CD4-positive, alpha-beta T cell treated with Interleukin-10 for 1 hour (primary cell): Measurements from ENCODE around the gene IGFL3.
"Not testable (repeated sequence)": the region's sequence is repeated elsewhere in the genome, so short reads cannot be mapped to it uniquely, and the experiment has no call there.

Experiments used
- DNase-seq: peaks from one replicate; pipeline ENCODE4 v3.0.0-alpha.2; 2020

The IGFL3 gene

DNA sequence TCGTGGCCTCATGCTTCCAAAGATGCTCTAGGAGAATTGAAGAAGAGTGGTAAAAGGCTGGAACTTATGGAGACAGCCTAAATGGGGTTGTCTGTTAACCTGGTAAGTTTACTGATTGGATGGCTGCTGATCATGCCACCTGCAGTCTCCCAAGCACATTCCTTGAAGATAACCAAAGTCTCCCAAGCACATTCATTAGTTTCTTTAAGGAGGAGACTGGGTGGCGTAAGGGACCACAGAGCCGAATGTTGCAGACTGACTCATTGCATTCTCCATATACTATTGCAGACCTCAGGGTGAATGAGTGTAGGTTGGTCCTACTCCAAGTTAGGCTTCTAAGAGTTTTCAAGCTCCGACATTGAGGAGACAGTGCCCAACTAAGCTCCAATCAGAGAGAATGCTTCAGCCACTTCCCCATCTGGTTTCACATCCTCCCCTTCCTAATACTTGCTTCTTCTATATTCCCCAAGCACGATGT is at the start of gene IGFL3:
Gene IGFL3, minus strand, starts transcription at position 51 of the 478 bp plus-strand sequence. Its CDS starts 39 bp downstream, at position 12.
- no peak for DNase-seq

DNA sequence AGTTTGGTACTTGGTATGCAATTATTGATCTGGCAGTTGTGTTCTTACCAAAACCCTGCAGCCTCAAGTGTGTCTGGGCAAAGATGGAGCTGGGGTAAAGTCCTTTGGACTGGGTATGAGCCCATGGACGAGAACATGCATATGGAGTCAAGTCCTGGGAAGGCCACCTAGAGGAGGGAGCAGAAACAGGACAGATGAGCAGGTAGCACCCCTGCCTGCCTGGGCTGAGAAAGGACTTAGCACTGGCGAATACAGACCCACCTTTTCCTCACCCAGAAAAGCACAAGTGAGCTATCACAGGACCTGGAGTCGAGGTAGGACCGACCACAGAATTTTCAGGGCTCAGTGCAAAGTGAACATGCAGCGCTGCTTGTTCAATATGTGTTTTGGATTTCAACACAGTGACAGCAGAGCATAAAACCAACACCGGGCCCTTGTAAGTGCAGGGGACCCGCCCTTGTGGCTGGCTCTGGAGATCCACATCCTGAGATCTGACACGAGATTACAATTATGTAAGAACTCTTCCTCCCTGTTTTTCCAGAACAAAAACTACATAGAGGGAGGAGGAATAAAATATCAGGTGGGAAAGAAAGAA is 49.5 kb upstream of the IGFL3 start:
- DNase-seq, result no peak

DNA sequence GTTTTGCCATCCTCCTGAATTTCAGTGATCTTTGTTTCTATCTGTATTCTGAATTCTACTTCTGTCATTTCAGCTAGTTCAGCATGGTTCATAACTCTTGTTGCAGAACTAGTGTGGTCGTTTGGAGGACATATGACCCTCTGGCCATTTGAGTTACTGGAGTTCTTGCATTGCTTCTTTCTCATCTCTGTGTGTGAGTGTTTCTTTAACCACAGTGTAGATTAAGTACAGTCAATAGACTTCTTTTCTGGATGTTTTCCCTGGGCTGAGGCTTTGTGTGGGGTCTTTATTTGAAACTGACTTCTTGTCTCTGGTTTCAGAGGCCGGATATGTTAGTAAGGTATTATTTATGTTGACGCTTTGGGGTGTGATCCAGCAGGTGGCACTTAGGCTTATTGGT is 38.2 kb upstream of the IGFL3 start:
- DNase-seq, result no peak

DNA sequence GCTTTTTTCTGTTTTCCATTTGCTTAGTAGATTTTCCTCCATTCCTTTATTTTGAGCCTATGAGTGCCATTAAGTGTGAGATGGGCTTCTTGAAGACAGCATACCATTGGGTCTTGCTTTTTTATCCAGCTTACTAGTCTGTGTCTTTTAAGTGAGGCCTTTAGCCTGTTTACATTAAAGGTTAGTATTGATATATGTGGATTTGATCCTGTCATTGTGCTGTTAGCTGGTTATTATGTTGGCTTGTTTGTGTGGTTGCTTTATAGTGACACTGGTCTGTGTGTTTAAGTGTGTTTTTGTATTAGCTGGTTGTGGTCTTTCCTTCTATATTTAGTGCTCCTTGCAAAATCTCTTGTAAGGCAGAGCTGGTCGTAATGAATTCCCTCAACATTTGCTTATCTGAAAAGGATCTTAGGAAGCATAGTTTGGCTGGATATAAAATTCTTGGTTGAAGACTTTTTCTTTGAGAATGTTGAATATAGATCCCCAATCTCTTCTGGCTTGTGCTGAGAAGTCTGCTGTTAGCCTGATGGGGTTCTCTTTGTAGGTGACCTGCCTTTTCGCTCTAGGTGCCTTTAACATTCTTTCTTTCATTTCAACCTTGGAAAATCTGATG is 37.3 kb upstream of the IGFL3 start:
- DNase-seq, result not testable (repeated sequence)

DNA sequence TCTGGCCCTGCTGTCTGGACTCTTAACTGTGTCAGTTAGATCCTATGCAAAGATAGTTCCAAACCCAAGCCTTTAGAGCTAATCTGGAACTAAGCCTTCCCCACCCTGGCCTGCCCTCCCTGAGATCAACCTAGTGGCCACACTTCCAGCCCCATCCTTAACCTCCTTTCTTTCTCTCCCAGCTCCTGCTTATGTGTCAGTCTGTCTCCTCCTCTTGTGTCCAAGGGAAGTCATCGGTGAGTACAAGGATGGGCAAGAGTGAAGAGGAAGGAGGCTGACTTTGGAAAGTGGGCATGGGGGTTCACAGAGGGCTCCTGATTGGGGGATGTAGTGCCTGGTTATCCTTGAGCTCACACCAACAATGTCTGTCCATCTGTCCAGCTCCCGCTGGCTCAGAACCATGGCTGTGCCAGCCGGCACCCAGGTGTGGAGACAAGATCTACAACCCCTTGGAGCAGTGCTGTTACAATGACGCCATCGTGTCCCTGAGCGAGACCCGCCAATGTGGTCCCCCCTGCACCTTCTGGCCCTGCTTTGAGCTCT is 35.8 kb upstream of the IGFL3 start:
- DNase-seq, result no peak

DNA sequence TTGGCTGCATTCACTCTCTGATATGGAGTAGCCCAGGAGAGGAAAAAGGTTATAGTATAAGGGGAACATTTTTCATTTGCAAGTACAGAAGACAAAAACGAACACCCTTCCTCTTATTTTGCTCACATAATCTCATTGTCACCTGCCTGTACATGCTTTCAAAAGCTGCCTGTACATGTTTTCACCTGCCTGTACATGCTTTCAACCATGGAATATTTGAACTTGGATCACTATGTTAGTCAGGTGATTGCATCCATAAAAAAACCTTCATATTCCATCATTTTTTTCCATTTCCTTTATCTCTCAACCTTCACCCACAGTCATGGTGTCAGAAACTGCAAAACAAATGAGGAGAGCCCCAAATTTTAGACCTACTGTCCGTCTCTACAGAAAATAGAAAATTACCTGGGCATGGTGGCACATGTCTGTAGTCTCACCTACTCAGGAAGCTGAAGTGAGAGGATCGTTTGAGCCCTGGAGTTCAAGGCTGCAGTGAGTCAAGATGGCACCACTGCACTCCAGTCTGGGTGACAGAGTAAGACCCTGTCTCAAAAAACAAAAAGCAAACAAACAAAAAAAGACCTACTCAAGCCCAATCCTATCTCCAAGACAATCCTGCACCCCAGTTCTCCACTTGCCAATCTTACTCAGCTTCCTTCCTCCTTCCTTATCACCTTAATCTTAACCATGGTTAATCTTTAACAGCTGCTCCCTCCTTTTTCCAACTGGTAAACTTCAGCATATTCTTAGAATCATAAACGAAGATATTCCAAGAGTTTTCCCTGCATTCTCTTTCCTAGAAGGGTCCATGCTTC is 35.1 kb upstream of the IGFL3 start:
- no peak for DNase-seq

DNA sequence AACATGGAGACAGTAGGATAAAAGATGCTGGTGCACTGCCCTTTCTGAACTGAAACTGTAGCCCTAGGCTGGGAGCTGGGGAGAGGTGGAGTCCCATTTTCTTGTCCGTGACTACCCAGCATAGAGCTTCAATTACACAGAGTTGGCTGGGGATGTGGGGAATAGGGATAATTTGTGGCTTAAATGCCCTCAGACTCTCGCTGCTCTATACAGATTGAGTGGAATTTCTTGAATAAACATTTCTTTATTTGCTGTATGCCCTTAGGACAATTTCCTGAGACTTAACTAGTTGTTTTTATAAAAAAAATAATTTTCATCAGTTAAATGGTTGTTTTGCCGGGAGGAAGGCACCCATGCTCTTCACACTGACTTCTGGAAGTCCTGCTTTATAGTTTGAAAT is 30.7 kb upstream of the IGFL3 start:
- no peak for DNase-seq

DNA sequence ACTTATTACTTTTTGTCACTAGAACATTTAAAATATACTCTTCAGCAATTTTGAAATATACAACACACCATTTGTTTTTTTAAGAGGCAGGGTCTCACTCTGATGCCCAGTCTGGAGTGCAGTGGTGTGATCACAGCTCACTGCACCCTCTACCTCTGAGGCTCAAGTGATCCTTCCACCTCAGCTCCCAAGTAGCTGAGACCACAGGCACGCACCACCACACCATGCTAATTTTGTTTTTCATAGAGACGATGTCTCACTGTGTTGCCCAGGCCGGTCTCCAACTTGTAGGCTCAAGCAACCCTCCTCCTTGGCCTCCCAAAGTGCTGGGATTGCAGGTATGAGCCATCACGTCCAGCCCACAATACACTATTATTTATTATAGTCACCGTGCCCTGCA is 26.1 kb upstream of the IGFL3 start:
- DNase-seq, result no peak

DNA sequence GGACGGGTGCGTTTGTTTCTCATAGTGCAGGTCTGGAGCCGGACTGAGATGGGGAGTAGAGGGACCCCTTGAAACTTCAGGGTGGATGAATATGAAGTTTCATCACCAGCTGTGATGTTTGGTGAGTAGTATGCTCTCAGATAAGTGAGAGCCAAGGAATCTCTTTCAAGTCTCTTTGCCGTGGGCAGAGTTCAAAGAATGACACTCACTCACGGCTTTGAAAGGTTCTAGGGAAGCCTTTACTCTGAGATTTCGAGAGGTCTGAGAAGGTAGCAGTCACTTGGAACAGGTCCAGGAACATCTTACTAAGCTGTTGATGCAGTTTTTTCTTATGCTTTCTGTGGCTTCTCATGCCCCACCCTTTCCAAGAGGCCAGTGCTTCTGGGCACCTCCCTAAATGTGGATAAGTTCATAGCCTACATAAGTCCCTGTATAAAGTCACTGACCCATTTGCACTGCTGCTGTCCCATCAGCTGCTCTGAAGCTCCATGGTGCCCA is 23.4 kb upstream of the IGFL3 start, which contains the start of gene IGFL2:
Gene IGFL2, plus strand, starts transcription at position 448 of the 498 bp plus-strand sequence. Its CDS starts 41 bp downstream, at position 489.
- no peak for DNase-seq

DNA sequence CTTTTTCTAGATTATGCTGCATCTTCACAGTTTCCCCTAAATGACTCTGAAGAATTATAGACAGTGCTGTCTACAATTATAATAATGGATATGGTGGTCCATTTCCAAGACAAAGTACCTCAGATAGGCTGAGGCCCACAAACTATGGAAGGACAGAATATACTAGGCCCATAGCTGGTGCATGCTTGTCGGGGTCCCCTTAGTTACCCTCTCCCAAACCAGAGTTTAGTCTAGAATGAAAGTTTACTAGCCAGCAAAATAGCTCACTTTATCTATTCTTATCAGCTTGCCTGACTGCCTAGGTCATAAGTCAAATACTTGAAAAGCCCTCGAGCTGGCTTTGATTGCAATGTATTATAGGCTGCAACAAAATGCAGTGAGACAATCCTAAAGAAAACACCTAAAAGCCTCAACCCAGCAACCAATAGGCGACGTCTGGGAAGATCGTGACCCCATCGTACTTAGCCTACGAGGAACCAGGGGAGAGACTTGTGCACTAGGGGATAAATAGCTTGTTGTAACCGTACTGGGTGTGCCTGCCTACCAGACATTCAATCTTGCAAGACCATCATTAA is 22.8 kb upstream of the IGFL3 start:
- DNase-seq, result no peak

DNA sequence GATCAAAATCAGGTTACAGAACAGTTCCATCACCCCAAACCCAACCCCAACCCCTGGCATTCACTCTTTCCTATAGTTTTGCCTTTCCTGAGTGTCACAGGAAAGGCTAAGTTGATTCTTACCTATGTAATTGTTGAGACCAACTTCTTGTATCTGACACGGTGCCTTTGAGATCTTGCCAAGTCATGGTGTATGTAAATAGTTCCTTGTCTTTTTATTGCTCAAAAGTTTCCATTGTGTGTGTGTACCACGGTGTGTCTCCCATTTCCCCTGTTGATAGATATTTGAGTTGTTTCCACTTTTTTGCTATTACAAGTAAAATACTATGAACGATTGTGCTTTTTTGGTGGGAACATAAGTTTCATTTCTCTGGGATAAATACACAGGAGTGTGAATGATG is 20.3 kb upstream of the IGFL3 start:
- DNase-seq, result no peak

DNA sequence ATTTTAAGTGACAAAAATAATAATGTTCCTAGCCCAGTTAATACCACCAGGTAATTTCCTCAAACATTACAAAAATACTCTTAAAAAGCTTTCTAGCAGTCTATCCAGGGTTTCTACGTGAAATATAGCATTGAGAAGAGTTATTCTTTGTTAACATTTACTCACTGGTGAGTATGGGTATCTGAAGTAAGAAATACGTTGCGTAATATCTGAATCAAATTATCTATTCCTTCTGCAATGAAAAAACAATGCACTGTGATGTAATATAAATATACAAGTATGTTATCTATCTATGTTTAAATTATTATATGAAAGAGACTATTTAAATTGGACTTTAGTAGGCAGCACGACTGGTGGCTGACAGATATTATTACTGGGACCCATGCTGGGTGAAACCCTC is 17.8 kb upstream of the IGFL3 start:
- DNase-seq, result no peak

DNA sequence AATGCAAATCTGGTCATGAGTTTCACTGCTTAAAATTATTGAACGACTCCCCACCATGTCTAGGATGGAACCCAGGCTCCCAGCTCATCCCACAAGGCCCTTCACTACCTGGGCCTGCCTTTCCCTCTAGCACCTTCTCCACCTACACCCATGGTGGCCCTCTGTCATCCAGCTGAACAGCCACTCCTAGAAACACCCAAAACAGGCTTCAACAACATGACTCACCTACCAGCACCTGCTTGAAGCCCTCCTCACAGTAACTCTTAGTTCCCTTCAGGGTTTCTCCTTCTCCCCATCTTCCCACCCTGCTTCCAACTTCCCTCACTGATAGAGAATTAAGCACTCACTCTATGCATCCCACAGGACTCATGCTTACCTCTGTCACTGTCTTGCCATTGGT is 16.9 kb upstream of the IGFL3 start:
- DNase-seq, result no peak

DNA sequence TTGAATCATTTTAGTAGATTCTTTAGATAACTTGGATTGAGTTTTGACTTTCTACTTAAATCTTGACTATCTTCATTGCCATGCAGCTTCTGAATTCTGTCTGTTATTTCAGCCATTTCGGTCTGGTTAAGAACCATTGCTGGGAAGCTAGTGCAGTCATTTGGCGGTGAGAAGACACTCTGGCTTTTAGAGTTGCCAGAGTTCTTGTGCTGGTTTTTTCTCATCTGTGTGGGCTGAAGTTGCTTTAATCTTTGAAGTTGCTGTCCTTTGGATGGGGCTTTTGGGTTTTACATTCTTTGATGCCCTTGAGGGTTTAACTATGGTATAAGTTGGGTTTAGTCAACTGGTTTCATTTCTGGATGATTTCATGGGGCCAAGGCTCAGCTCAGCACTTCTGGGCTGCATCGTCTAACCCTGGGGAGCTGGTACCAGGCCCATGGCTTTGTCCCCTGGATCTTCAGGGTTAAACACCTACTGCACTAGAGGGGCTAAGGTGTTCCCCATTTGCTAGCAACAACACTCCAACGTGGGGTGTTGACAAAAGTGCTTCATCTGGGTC is 13.5 kb upstream of the IGFL3 start:
- DNase-seq, result no peak

DNA sequence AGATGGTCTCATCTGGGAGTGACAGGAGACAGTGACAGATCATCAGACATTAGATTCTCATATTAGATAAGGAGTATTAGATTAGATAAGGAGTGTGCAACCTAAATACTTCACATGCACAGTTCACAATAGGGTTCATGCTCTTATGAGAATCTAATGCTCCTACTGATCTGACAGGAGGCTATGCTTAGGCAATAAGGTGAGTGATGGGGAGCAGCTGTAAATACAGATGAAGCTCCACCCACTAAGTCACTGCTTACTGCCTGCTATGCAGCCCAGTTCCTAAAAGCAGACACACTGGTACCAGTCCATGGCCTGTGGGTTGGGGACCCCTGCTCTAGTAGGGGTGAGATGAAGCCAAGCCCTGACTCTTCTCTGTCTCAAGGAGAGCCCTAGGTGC is 10.0 kb upstream of the IGFL3 start:
- no peak for DNase-seq

DNA sequence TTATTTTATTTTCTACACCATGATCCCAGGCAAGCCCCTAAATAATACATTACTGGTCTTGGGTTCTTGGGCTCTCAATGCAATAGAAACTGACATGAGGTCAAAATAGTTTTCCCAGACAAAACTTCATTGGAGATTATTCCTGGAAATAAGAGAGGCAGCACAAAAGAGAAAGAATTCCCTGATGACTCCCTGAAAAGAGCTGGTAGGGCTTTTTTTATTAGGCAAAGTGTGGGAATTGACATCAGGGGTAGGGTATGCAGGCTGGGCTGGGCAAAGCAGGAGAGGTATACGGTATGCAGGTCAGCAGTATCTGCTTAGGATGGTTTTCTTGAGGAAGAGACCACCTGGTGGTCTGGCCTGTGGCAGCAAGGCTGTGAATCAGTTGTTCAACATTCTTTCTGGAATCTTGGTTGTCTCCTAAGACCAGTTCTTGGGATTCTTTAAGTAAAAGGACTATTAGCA is 9.3 kb upstream of the IGFL3 start:
- no peak for DNase-seq

DNA sequence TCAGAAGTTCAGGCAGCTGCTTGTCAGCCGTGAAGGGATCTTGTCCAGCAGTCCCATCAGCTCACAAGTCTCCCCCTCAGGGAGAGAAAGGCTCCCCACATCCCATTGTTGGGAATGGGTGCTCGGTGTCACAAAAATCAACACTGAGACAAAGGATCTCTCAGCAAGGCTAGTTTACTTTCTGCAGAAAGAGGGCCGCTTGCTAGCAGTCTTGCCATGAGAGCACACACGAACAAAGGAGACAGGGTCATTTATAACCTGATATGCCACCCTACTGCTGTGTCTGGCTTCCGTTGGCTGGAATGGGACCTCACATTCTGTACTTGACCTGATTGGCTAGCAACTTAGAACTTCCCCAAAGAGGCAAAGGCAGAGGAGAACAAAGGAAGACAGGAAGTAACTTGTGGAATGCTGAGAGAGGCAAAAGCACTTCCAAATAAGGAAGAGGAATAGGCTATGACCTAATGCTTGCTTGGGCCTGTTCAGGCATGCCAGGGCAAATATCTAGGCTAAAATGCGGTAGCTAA is 8.7 kb upstream of the IGFL3 start:
- no peak for DNase-seq

DNA sequence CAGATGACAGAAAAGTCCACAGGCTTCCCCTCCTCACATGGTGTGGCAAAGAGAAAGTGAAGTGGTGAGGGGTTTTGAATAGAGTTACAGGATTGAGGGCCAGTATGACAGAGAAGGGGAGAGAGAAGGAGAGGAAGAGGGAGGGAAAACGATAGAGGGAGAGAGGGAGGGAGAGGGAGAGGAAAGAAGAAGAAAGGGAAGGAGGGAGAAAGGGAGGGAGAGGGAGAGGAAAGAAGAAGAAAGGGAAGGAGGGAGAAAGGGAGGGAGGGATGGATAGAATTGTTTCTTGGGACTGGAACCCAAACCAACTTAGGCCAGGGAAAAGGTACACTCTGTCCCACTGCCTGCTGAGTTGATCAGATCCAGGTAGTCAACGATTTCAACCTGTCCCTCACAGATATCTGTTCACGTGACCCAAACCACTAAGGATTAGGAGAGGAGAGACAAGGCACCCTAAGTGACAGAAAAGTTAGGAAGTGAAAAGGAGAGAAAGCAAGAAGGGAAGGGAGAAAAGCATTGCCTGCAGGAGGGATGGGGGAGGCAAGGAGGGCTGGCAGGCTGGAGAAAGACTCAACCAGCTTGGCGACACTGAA is 8.1 kb upstream of the IGFL3 start:
- no peak for DNase-seq

DNA sequence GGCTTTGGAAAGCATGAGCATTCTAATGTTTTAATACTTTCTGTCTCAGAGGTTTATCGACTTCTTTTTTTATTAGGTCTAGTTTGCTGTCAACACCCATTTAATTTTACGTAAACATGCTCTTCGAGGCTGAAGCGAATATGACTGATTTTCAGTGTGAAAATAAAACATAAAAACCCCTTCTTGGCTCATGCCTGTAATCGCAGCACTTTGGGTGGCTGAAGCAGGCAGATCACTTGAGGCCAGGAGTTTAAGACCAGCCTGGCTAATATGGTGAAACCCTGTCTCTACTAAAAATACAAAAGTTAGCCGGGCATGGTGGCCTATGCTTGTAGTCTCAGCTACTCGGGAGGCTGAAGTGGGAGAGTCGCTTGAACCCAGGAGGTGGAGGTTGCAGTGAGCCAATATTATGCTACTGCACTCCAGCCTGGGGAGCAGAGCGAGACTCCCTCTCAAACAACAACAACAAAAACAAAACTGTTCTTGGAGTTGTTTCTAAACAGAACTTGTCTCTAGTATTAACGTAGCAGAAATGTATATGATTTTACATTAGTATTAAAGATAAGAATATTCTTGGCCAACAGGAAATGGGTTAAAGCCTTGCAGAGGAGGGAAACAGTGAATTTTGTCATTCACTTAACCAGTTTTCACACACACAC is 7.1 kb upstream of the IGFL3 start:
- no peak for DNase-seq

DNA sequence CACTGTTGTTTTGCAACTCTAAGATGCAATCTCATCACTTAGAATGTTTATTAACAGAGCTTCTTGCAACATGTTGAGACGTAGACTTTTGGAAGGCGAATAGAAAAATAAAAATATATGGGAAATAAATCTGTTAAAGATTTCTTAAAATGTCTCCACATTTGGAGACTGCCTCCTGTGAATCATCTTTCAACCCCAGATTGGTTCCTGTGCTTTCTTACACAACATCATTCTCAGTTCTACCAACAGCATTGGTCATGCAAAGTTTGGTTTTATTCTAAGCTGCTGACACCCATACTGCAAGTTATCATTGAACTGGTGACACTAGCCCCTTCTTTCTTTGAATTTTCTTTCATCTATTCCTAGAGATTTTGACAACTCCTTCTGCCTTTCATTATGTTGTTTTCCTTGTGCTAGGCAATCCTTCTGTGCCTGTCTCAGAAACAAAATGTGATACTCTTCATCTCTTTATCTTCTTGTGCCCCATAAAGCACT is 1.6 kb upstream of the IGFL3 start:
- DNase-seq, result no peak

DNA sequence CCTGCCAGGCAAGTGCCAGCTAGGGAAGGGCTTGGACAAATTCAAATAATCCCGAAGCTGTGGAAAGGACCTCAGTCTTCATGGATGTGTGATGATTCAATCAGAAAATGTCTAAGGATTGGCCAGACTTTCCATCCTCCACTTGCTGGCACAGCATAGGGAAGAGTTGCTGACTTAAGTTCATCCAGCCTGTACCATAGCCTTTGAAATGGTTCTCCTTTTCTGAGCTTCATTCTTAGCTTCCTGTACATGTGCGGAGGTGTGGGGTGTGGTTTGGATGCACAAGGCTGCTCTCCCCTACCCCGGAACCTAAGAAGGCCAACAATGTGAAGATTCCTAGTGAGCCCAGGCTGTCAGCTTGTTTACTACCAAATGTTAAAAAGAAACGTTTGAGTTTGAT is 959 bp upstream of the IGFL3 start:
- no peak for DNase-seq
